ENCODE results near the gene TENM4. TPM values are rescaled to one million over a fixed set of nuclear protein-coding genes. Genes with fewer than 3 reads are reported as not detected.
"Not testable (repeated sequence)": the region's sequence is repeated elsewhere in the genome, so short reads cannot be mapped to it uniquely, and the experiment has no call there.

TENM4 gene
- polyA plus RNA-seq, 1 experiment = 0.39 TPM

GRCh38 chr11:78828676-78829075 is 612.2 kb downstream of the TENM4 start:
- POLR2A ChIA-PET = no interaction called here
- TF ChIP-seq CTCF (IDR thresholded peaks at IDR 0.05; ENCODE audit: insufficient read depth, low read depth, low read length) = no peak

GRCh38 chr11:78827291-78827690 is 613.5 kb downstream of the TENM4 start:
- POLR2A ChIA-PET; CTCF ChIA-PET; H3K27me3 ChIP-seq (ENCODE audit: control insufficient read depth, insufficient read depth, low read length); DNase-seq (ENCODE audit: low read depth); H3K4me3 ChIP-seq (ENCODE audit: low read depth, low read length); H3K36me3 ChIP-seq (ENCODE audit: control insufficient read depth, insufficient read depth, low read length): not testable (repeated sequence)

More at GRCh38 chr11:78828676-78829075, 612.2 kb downstream of the TENM4 start:
- CTCF ChIA-PET = interaction anchor here (1.0 to 1.5 kb wide), 4 partner anchors 14 to 182 kb away, joined by 3 to 6 read pairs (median 4); no protein-coding TSS in a partner anchor
- Histone ChIP-seq H3K4me3 (ENCODE audit: low read depth, low read length) (no peak overlapping the region), H3K27me3 (ENCODE audit: control insufficient read depth, insufficient read depth, low read length) (no peaks in the 10 kb centered on the region), H3K36me3 (ENCODE audit: control insufficient read depth, insufficient read depth, low read length) (no peaks in the 10 kb centered on the region)
- DNase-seq (ENCODE audit: low read depth) = no peak

GRCh38 chr11:78825591-78826020 is 615.2 kb downstream of the TENM4 start:
- H3K27me3 ChIP-seq (ENCODE audit: control insufficient read depth, insufficient read depth, low read length) = no peaks in the 10 kb centered on the region
- POLR2A ChIA-PET = no interaction called here
- no peaks in the 10 kb centered on the region for H3K36me3 ChIP-seq (ENCODE audit: control insufficient read depth, insufficient read depth, low read length)
- CTCF ChIA-PET = interaction anchor here (1.1 kb wide), 1 partner anchor 9 kb away, joined by 3 read pairs; no protein-coding TSS in a partner anchor
- TF ChIP-seq CTCF (IDR thresholded peaks at IDR 0.05; ENCODE audit: insufficient read depth, low read depth, low read length) = no peak
- no peak for DNase-seq (ENCODE audit: low read depth)
- no peak overlapping the region for H3K4me3 ChIP-seq (ENCODE audit: low read depth, low read length)

- TF ChIP-seq CTCF (IDR thresholded peaks at IDR 0.05; ENCODE audit: insufficient read depth, low read depth, low read length) = no peak
- ChIA-PET POLR2A (no interaction called here), CTCF (interaction anchor here (0.9 to 1.0 kb wide), 2 partner anchors 8 to 9 kb away, joined by 3 to 4 read pairs; no protein-coding TSS in a partner anchor)
- Histone ChIP-seq H3K36me3 (ENCODE audit: control insufficient read depth, insufficient read depth, low read length) (no peaks in the 10 kb centered on the region), H3K4me3 (ENCODE audit: low read depth, low read length) (no peak overlapping the region), H3K27me3 (ENCODE audit: control insufficient read depth, insufficient read depth, low read length) (no peaks in the 10 kb centered on the region)
- DNase-seq (ENCODE audit: low read depth) = no peak
Measured at GRCh38 chr11:78823588-78823987, 617.2 kb downstream of the TENM4 start.

GRCh38 chr11:78822931-78823423 is 617.9 kb downstream of the TENM4 start:
- CTCF ChIA-PET = interaction anchor here (0.9 to 1.0 kb wide), 3 partner anchors 8 to 24 kb away, joined by 3 to 4 read pairs (median 3); no protein-coding TSS in a partner anchor
- POLR2A ChIA-PET = no interaction called here
- H3K36me3 ChIP-seq (ENCODE audit: control insufficient read depth, insufficient read depth, low read length) = no peaks in the 10 kb centered on the region
- no peak for TF ChIP-seq CTCF (IDR thresholded peaks at IDR 0.05; ENCODE audit: insufficient read depth, low read depth, low read length)
- no peaks in the 10 kb centered on the region for H3K27me3 ChIP-seq (ENCODE audit: control insufficient read depth, insufficient read depth, low read length)
- no peak overlapping the region for H3K4me3 ChIP-seq (ENCODE audit: low read depth, low read length)
- DNase-seq (ENCODE audit: low read depth) = no peak

All from BJ (cell line).